ENCODE data around the gene DNAJC13. TPM values are rescaled to one million over a fixed set of nuclear protein-coding genes. Genes with fewer than 3 reads are reported as not detected.

The DNAJC13 gene
- polyA plus RNA-seq, 1 experiment, result 50.5 TPM

GRCh38 chr3:132486099-132486498 is 68.8 kb downstream of the DNAJC13 start:
- no peaks in the 10 kb centered on the region for H3K27me3 ChIP-seq (ENCODE audit: control insufficient read depth, insufficient read depth, low read length)
- DNase-seq (ENCODE audit: low read depth, low spot score), result no peak
- H3K9me3 ChIP-seq (ENCODE audit: control insufficient read depth, insufficient read depth, low read length), result no peaks in the 10 kb centered on the region
- ChIA-PET POLR2A (no interaction called here), CTCF (interaction anchor here (0.6 kb wide), 1 partner anchor 1007 kb away, joined by 5 read pairs; no protein-coding TSS in a partner anchor)
- no peak overlapping the region for H3K4me3 ChIP-seq (ENCODE audit: low read depth, low read length)
- TF ChIP-seq CTCF (IDR thresholded peaks at IDR 0.05; ENCODE audit: low read depth, low read length), result no peak
- H3K27ac ChIP-seq (ENCODE audit: low read depth, low read length), result no peak overlapping the region

- no peak overlapping the region for H3K4me3 ChIP-seq (ENCODE audit: low read depth, low read length)
- no peaks in the 10 kb centered on the region for H3K27me3 ChIP-seq (ENCODE audit: control insufficient read depth, insufficient read depth, low read length)
- H3K27ac ChIP-seq (ENCODE audit: low read depth, low read length), result no peak overlapping the region
- H3K9me3 ChIP-seq (ENCODE audit: control insufficient read depth, insufficient read depth, low read length), result no peaks in the 10 kb centered on the region
- no peak for TF ChIP-seq CTCF (IDR thresholded peaks at IDR 0.05; ENCODE audit: low read depth, low read length)
- ChIA-PET POLR2A (no interaction called here), CTCF (interaction anchor here (0.7 to 2.0 kb wide), 2 partner anchors 48 to 154 kb away, joined by 3 to 9 read pairs; no protein-coding TSS in a partner anchor)
- DNase-seq (ENCODE audit: low read depth, low spot score), result no peak
Measured at GRCh38 chr3:132488151-132488550, 70.8 kb downstream of the DNAJC13 start.

- no peak for TF ChIP-seq CTCF (IDR thresholded peaks at IDR 0.05; ENCODE audit: low read depth, low read length)
- Histone ChIP-seq H3K27me3 (ENCODE audit: control insufficient read depth, insufficient read depth, low read length) (no peaks in the 10 kb centered on the region), H3K4me3 (ENCODE audit: low read depth, low read length) (no peak overlapping the region), H3K9me3 (ENCODE audit: control insufficient read depth, insufficient read depth, low read length) (no peaks in the 10 kb centered on the region), H3K27ac (ENCODE audit: low read depth, low read length) (no peak overlapping the region)
- DNase-seq (ENCODE audit: low read depth, low spot score), result no peak
- CTCF ChIA-PET, result interaction anchor here (0.6 to 2.0 kb wide), 3 partner anchors 15 to 144 kb away, joined by 3 to 11 read pairs (median 3); no protein-coding TSS in a partner anchor
- POLR2A ChIA-PET, result no interaction called here
Measured at GRCh38 chr3:132499071-132499470, 81.8 kb downstream of the DNAJC13 start.

- H3K27me3 ChIP-seq (ENCODE audit: control insufficient read depth, insufficient read depth, low read length), result no peaks in the 10 kb centered on the region
- H3K4me3 ChIP-seq (ENCODE audit: low read depth, low read length), result no peak overlapping the region
- no peak for TF ChIP-seq CTCF (IDR thresholded peaks at IDR 0.05; ENCODE audit: low read depth, low read length)
- no peak for DNase-seq (ENCODE audit: low read depth, low spot score)
- CTCF ChIA-PET, result interaction anchor here (1.4 kb wide), 1 partner anchor 32 kb away, joined by 7 read pairs; no protein-coding TSS in a partner anchor
- POLR2A ChIA-PET, result interaction anchor here (0.6 kb wide), 1 partner anchor 170 kb away, joined by 4 read pairs; no protein-coding TSS in a partner anchor
- no peaks in the 10 kb centered on the region for H3K9me3 ChIP-seq (ENCODE audit: control insufficient read depth, insufficient read depth, low read length)
- H3K27ac ChIP-seq (ENCODE audit: low read depth, low read length), result no peak overlapping the region
Measured at GRCh38 chr3:132503559-132503958, 86.3 kb downstream of the DNAJC13 start.

- no peaks in the 10 kb centered on the region for H3K27me3 ChIP-seq (ENCODE audit: control insufficient read depth, insufficient read depth, low read length)
- no peak for DNase-seq (ENCODE audit: low read depth, low spot score)
- H3K9me3 ChIP-seq (ENCODE audit: control insufficient read depth, insufficient read depth, low read length), result no peaks in the 10 kb centered on the region
- TF ChIP-seq CTCF (IDR thresholded peaks at IDR 0.05; ENCODE audit: low read depth, low read length), result no peak
- POLR2A ChIA-PET, result no interaction called here
- H3K4me3 ChIP-seq (ENCODE audit: low read depth, low read length), result no peak overlapping the region
- CTCF ChIA-PET, result interaction anchor here (1.4 to 2.2 kb wide), 2 partner anchors 32 to 138 kb away, joined by 7 to 8 read pairs; no protein-coding TSS in a partner anchor
- no peak overlapping the region for H3K27ac ChIP-seq (ENCODE audit: low read depth, low read length)
Measured at GRCh38 chr3:132504375-132504933, 87.2 kb downstream of the DNAJC13 start.

Data from AG04450 (cell line).